Hepatocyte (in vitro differentiated cells): ENCODE results near the gene CBX2.

ENCODE experiments used
- EZH2 ChIP-seq: fragments of 200-600 bp; sonication (generic); IDR thresholded peaks from 2 replicates; pipeline ENCODE4 v1.6.1; 2016; ENCODE audit warnings: antibody characterized with exemption, mild to moderate bottlenecking, borderline replicate concordance
- EZH2phosphoT487 ChIP-seq: fragments of 200-600 bp; sonication (generic); IDR thresholded peaks from one replicate; pipeline ENCODE4 v1.6.1; 2018; ENCODE audit warnings: antibody characterized with exemption, mild to moderate bottlenecking, low read depth, moderate library complexity; ENCODE audit not compliant: unreplicated experiment, severe bottlenecking
- TF ChIP-seq, protein P1 (sequence below): fragments of 200-600 bp; sonication (generic); IDR thresholded peaks from 2 replicates; pipeline ENCODE4 v1.5.1; 2016; ENCODE audit warnings: antibody characterized with exemption, mild to moderate bottlenecking; ENCODE audit not compliant: poor library complexity

DNA sequence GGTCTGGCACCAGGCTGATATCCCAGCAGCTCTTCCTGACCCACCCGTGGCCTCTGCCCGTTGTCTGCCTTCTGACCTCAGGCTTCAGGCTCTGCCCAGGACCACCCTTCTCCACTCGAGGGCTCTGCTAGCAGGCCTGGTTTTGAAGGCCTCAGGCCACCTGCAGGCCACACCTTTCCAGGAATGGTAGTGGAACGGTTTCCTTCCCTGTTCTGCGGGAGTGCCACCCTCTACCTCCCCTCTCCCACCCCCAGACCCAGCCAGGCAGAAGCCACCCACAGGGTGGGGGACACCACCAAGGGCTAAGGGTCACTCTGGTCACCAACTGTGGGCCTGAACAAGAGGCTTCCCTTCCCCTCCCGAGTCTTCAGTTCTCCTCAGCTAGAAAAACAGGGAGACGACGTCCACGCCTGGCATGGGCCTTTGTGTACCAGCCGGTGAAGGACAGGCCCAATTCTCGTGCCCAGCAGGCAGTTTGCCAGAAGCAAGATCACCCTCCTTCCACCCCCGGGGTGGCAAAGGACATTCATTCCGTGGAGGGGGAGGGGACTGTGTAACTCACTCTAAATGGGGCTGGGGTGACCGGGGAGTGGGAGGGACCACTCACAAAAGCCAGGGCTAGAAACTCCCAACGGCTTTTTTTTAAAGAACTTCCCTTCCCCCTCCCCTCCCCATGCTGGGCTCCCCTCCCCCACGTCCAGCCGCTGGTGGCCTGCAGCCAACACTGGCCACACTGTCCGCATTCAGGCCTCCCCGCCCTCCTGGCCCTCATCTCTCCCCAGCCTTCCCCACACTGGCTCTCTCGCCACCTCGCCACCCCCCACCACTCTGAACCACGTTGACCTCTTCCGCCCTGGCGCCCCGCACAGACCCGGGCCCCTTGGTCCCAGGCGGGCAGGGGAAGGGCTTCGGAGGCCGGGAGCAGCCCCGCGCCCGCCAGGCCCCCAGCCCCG, 53.6 kb downstream of the CBX2 start:
- TF ChIP-seq, protein P1, sequence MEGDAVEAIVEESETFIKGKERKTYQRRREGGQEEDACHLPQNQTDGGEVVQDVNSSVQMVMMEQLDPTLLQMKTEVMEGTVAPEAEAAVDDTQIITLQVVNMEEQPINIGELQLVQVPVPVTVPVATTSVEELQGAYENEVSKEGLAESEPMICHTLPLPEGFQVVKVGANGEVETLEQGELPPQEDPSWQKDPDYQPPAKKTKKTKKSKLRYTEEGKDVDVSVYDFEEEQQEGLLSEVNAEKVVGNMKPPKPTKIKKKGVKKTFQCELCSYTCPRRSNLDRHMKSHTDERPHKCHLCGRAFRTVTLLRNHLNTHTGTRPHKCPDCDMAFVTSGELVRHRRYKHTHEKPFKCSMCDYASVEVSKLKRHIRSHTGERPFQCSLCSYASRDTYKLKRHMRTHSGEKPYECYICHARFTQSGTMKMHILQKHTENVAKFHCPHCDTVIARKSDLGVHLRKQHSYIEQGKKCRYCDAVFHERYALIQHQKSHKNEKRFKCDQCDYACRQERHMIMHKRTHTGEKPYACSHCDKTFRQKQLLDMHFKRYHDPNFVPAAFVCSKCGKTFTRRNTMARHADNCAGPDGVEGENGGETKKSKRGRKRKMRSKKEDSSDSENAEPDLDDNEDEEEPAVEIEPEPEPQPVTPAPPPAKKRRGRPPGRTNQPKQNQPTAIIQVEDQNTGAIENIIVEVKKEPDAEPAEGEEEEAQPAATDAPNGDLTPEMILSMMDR: no peak
- no peak for TF ChIP-seq EZH2
- no peak for TF ChIP-seq EZH2phosphoT487
